Upper lobe of right lung (tissue), 1 donor: ENCODE measurements around the gene SWT1. TPM values are rescaled to one million over a fixed set of nuclear protein-coding genes. Genes with fewer than 3 reads are reported as not detected.

Source experiments
- ATAC-seq: fragments of 200-7000 bp; cut with Tn5 transposase; one replicate; pipeline ENCODE4 v1.9.1; 2020; ENCODE audit warnings: mild to moderate bottlenecking, moderate library complexity
- DNase-seq: peaks from one replicate; pipeline ENCODE4 v3.0.0-alpha.2; 2020
- H3K27ac ChIP-seq: fragments of 200-600 bp; one replicate; pipeline ENCODE4 v1.8.0; 2022
- H3K27me3 ChIP-seq: fragments of 200-600 bp; one replicate; pipeline ENCODE4 v1.8.0; 2022; ENCODE audit warnings: mild to moderate bottlenecking
- H3K36me3 ChIP-seq: fragments of 200-600 bp; one replicate; pipeline ENCODE4 v1.8.0; 2022
- H3K4me1 ChIP-seq: fragments of 200-600 bp; one replicate; pipeline ENCODE4 v1.8.0; 2022
- H3K4me3 ChIP-seq: fragments of 200-600 bp; one replicate; pipeline ENCODE4 v1.8.0; 2022; ENCODE audit warnings: mild to moderate bottlenecking
- H3K9me3 ChIP-seq: fragments of 200-600 bp; one replicate; pipeline ENCODE4 v1.8.0; 2022
- CTCF ChIP-seq: fragments of 200-600 bp; IDR thresholded peaks from one replicate; pipeline ENCODE4 v1.8.0; 2022; ENCODE audit warnings: antibody characterized with exemption
- intact Hi-C: fragments of 100-400 bp; cut with DNase I; formaldehyde crosslinking; loops from one replicate; pipeline ENCODE4 v1.11.0; 2022
- total RNA-seq: library from RNA; stranded (reverse); fragmentation: NEBNext Ultra II Directional; extraction: Animal tissue kit (Norgen Biotek cat#: 25700); gene quantifications from one replicate; pipeline ENCODE4 v1.2.1, GENCODE V29; 2021
- donor health status: DM: no; HTN: yes; CAD: no; lungs with severe emphysema.

SWT1 gene
- total RNA-seq, 1 donor from 2014 or later, result 7.2 TPM

GRCh38 chr1:185341196-185341781 is 184.3 kb downstream of the SWT1 start:
- TF ChIP-seq CTCF, result no peak
- intact Hi-C loops, result no loop called here
- no peaks in the 10 kb centered on the region for H3K9me3 ChIP-seq
- no peaks in the 10 kb centered on the region for H3K36me3 ChIP-seq
- no peaks in the 10 kb centered on the region for H3K27me3 ChIP-seq
- no peak overlapping the region for H3K27ac ChIP-seq
- ATAC-seq, result no peak
- H3K4me3 ChIP-seq, result no peak overlapping the region
- H3K4me1 ChIP-seq, result peaks cover 10% of the 10 kb centered on the region
- no peak for DNase-seq

Other genes starting within 250 kb of the SWT1 start
- 33.3 TPM for gene NIBAN1, start 182.7 kb upstream of the SWT1 start, total RNA-seq
- 15.9 TPM for gene RNF2, start 111.6 kb upstream of the SWT1 start, total RNA-seq
- 16.0 TPM for gene TRMT1L, start 214 bp upstream of the SWT1 start, total RNA-seq
- gene IVNS1ABP, start 160.1 kb downstream of the SWT1 start, total RNA-seq, result 88.6 TPM